Dermis microvascular lymphatic vessel endothelial cell (primary cell): ENCODE measurements around the gene NUCB1. TPM values are rescaled to one million over a fixed set of nuclear protein-coding genes. Genes with fewer than 3 reads are reported as not detected.
"Not testable (repeated sequence)": the region's sequence is repeated elsewhere in the genome, so short reads cannot be mapped to it uniquely, and the experiment has no call there.

Experiments
- DNase-seq, 2 donors: peaks; one replicate each; pipeline versions ENCODE4 v3.0.0 to v3.0.0-alpha.2; 2010; ENCODE audit warnings: low read depth in 2 of 2
- total RNA-seq: library from RNA; depleted of rRNA; stranded (reverse); fragments of >200 nt; gene quantifications from 2 replicates; pipeline ENCODE4 v1.2.1, GENCODE V29; 2014

The NUCB1 gene
- 89.7 and 166 TPM in 2 replicates for total RNA-seq

- peak; percentile 91 to 99 for DNase-seq
These were observed at the start of gene NUCB1 for GRCh38 chr19:48899781-48900476. Gene NUCB1 (plus strand): TSS chr19:48900312. CDS start chr19:48900797, 485 bp downstream.

GRCh38 chr19:48852292-48852691 is 47.8 kb upstream of the NUCB1 start:
- no peak for DNase-seq

GRCh38 chr19:48853483-48853882 is 46.6 kb upstream of the NUCB1 start:
- no peak for DNase-seq

- no peak for DNase-seq
These were observed 46.0 kb upstream of the NUCB1 start for GRCh38 chr19:48854103-48854502.

- no peak for DNase-seq
These were observed 43.2 kb upstream of the NUCB1 start for GRCh38 chr19:48856921-48857320.

GRCh38 chr19:48858984-48859710 is 41.0 kb upstream of the NUCB1 start:
- no peak for DNase-seq

GRCh38 chr19:48859711-48860572 is 40.2 kb upstream of the NUCB1 start:
- no peak for DNase-seq

GRCh38 chr19:48861313-48861712 is 38.8 kb upstream of the NUCB1 start:
- no peak for DNase-seq

GRCh38 chr19:48862827-48863226 is 37.3 kb upstream of the NUCB1 start:
- DNase-seq: no peak

- no peak for DNase-seq
These were observed 33.4 kb upstream of the NUCB1 start for GRCh38 chr19:48866692-48867091.

- DNase-seq: no peak
These were observed 32.9 kb upstream of the NUCB1 start for GRCh38 chr19:48867123-48867745.

- DNase-seq: no peak
These were observed 32.4 kb upstream of the NUCB1 start for GRCh38 chr19:48867746-48868113.

GRCh38 chr19:48868114-48868886 is 31.8 kb upstream of the NUCB1 start, which contains the start of gene PLEKHA4:
Gene PLEKHA4 (minus strand): TSS chr19:48868617. CDS start chr19:48867620, 997 bp downstream.
- peak in 1 of 2 donors; percentile 33 for DNase-seq

GRCh38 chr19:48870048-48870447 is 30.1 kb upstream of the NUCB1 start:
- DNase-seq: no peak

- not testable (repeated sequence) for DNase-seq
These were observed 28.5 kb upstream of the NUCB1 start for GRCh38 chr19:48871471-48872181.

GRCh38 chr19:48872182-48872883 is 27.8 kb upstream of the NUCB1 start, which contains the start of gene PPP1R15A:
Gene PPP1R15A (plus strand): TSS chr19:48872421. CDS start chr19:48873234, 813 bp downstream.
- DNase-seq: peak; percentile 97

- peak; percentile 94 to 97 for DNase-seq
These were observed 27.1 kb upstream of the NUCB1 start for GRCh38 chr19:48872884-48873475.

GRCh38 chr19:48873476-48874302 is 26.4 kb upstream of the NUCB1 start:
- DNase-seq: peak in 1 of 2 donors; percentile 24
